ENCODE measurements around the gene MTF1.
"Not testable (repeated sequence)": the region's sequence is repeated elsewhere in the genome, so short reads cannot be mapped to it uniquely, and the experiment has no call there.

The MTF1 gene

GRCh38 chr1:37859507-37860345 lies at the start of gene MTF1:
TSS of gene MTF1 (minus strand) at chr1:37859592. CDS start at chr1:37857658, 1,934 bp downstream.
- DNase-seq (ENCODE audit: low spot score), result peak; percentile 96

GRCh38 chr1:37908531-37908930 lies 49.1 kb upstream of the MTF1 start:
- not testable (repeated sequence) for DNase-seq (ENCODE audit: low spot score)

- not testable (repeated sequence) for DNase-seq (ENCODE audit: low spot score)
Measured at GRCh38 chr1:37907416-37908125, 48.2 kb upstream of the MTF1 start.

GRCh38 chr1:37906591-37906990 lies 47.2 kb upstream of the MTF1 start:
- not testable (repeated sequence) for DNase-seq (ENCODE audit: low spot score)

GRCh38 chr1:37905727-37906126 lies 46.3 kb upstream of the MTF1 start:
- no peak for DNase-seq (ENCODE audit: low spot score)

- not testable (repeated sequence) for DNase-seq (ENCODE audit: low spot score)
Measured at GRCh38 chr1:37903921-37904320, 44.5 kb upstream of the MTF1 start.

GRCh38 chr1:37902983-37903382 lies 43.6 kb upstream of the MTF1 start:
- DNase-seq (ENCODE audit: low spot score), result no peak

- no peak for DNase-seq (ENCODE audit: low spot score)
Measured at GRCh38 chr1:37901893-37902225, 42.5 kb upstream of the MTF1 start.

- DNase-seq (ENCODE audit: low spot score), result no peak
Measured at GRCh38 chr1:37901191-37901892, 42.0 kb upstream of the MTF1 start.

GRCh38 chr1:37897563-37897962 lies 38.2 kb upstream of the MTF1 start:
- not testable (repeated sequence) for DNase-seq (ENCODE audit: low spot score)

- DNase-seq (ENCODE audit: low spot score), result no peak
Measured at GRCh38 chr1:37893673-37894072, 34.3 kb upstream of the MTF1 start.

- DNase-seq (ENCODE audit: low spot score), result no peak
Measured at GRCh38 chr1:37892151-37893047, 33.0 kb upstream of the MTF1 start.

GRCh38 chr1:37890378-37891014 lies 31.1 kb upstream of the MTF1 start:
- no peak for DNase-seq (ENCODE audit: low spot score)

GRCh38 chr1:37888022-37888700 lies 28.8 kb upstream of the MTF1 start:
- DNase-seq (ENCODE audit: low spot score), result no peak

GRCh38 chr1:37884145-37884544 lies 24.8 kb upstream of the MTF1 start:
- no peak for DNase-seq (ENCODE audit: low spot score)

- DNase-seq (ENCODE audit: low spot score), result no peak
Measured at GRCh38 chr1:37883671-37884070, 24.3 kb upstream of the MTF1 start.

GRCh38 chr1:37879865-37880264 lies 20.5 kb upstream of the MTF1 start:
- no peak for DNase-seq (ENCODE audit: low spot score)

- DNase-seq (ENCODE audit: low spot score), result no peak
Measured at GRCh38 chr1:37878071-37878470, 18.7 kb upstream of the MTF1 start.

GRCh38 chr1:37875833-37876232 lies 16.4 kb upstream of the MTF1 start:
- no peak for DNase-seq (ENCODE audit: low spot score)

- DNase-seq (ENCODE audit: low spot score), result no peak
Measured at GRCh38 chr1:37872692-37873091, 13.3 kb upstream of the MTF1 start.

- DNase-seq (ENCODE audit: low spot score), result no peak
Measured at GRCh38 chr1:37868466-37868865, 9.1 kb upstream of the MTF1 start.

Measured in ecto neural progenitor cell (in vitro differentiated cells).